Limb (tissue), 2 donors: Measurements from ENCODE around the gene CAMKMT.

Experiments
- DNase-seq, 2 donors: peaks; one replicate each; pipeline ENCODE4 v3.0.0-alpha.2; 2016; ENCODE audit errors: extremely low spot score in 2 of 2

CAMKMT gene

DNA sequence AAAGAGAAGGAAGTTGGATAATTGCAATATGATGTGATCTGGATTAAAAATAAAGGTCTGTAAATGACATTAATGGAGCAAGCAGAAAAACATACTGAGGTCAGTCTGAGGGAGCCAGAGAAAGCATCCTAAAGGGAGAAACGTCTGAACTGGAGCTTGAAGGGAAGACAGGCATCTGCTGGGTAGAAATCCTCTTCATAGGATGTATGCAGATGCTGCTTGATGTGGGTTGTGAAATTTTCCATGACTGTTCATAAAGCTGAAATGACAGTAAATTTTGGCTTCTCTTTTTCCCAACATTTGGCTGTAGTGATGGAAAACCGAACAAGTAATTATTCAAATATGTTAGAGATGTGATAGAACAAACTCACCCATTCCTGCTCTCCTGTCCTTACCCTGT lies 287.6 kb downstream of the CAMKMT start:
- peak in 1 of 2 donors; percentile 11 for DNase-seq

DNA sequence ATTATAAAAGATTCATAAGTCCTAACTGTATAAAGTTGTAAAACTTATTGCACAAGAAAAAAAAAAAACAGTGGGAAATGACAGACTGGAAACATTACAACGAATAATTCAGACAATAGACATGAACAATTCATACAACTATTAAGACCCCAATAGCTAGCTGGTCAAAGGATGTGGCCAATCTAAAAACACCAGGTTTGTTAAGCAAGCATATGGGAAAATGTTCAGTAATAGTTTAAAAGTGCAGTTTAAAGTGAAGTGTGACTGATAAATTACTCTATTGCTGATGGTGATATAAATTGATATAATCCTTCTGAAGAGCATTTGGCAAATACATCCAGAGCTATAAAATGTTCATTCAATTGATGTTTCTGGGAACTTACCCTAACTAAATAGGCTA lies 289.0 kb downstream of the CAMKMT start:
- no peak for DNase-seq

DNA sequence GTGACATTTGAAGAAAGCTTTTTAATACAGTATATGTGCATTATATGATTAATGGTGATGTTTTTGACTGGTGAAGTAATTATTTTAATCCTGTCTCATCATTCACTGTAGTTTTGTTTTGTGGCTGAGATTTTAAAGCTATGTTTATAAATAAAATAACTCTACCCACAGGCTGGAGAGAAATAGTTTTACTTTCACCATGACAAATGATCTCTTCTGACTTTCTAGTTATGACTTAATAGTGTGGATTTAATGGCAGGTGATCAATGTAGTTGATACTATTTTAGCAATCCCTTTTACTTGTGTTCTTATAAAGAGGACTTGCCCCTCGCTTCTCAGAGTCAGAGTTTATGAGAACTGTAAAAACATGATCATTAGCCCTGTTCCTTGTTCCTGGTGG lies 290.2 kb downstream of the CAMKMT start:
- no peak for DNase-seq

- DNase-seq = peak in 1 of 2 donors; percentile 10
These were observed 291.0 kb downstream of the CAMKMT start for GRCh38 chr2:44652701-44653100.

DNA sequence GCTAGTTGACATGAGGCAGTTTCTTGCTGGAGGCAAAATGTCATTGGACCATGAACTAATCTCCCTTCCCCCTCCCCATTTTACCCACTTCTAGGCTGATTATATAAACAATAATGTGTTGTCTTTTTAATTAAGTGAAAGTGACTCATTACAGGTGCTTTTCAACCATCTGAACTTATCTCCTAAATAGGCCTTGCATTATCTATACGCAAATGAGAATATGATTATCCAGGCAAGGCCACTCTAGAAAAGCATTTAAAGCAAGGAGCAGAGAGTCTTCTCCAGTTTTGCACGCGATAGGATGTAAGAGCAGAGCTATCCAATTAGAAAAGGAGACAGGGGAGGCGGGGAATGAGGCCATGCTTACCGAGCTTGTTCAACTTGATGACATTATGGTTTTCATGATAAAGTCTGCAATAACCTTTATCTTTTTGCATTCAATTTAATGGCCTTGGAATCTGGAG lies 293.7 kb downstream of the CAMKMT start:
- DNase-seq = no peak

- DNase-seq = no peak
These were observed 294.7 kb downstream of the CAMKMT start for GRCh38 chr2:44656460-44656859.

DNA sequence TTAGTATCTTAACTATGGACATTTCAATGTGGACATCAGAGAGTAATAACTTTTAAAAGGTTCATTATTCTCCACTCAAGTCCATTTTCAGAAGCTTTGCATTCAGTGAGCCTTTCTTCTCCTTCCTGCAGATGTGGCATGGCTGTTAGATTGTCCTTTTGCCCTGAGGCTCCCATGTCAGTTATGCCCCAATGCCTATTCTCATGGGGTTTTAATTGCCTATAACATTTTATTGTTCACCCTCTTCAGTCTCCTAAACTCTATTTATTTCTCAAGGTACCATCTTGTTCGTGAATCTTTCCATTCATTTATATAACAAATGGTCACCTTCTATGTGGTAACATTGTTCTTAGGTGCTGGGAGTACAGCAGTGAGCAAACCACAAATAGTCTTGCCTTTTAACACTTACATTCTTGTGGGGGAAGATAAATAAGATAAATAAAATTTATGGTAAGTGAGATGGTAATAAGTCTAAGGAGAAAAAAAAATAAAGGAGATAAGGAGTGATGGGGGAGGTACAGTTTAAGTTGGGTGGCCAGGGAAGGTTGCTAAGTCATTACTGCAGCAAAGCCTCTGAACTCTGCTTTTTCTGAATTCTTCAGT lies 301.8 kb downstream of the CAMKMT start:
- DNase-seq = no peak

GRCh38 chr2:44668336-44668735 lies 306.6 kb downstream of the CAMKMT start:
- no peak for DNase-seq

DNA sequence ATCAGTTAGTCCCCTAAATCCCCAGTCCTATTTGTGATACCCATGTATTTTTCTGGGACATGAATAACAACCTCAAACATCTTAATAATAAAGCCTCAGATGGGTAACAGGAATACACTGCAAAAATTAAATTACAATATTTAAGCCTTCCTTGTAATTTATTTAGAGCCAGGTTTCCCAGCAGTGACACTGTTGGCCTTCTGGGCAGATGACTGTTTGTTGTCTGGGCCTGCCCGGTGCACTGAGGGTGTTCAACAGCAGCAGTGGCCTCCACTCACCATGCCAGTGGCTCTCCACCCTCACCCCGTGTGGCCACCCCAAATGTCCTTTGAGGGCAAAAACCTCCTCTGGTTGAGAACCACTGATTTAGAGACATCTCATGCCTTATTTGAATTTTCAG lies 309.5 kb downstream of the CAMKMT start:
- DNase-seq = no peak

- DNase-seq = no peak
These were observed 310.2 kb downstream of the CAMKMT start for GRCh38 chr2:44671916-44672315.

DNA sequence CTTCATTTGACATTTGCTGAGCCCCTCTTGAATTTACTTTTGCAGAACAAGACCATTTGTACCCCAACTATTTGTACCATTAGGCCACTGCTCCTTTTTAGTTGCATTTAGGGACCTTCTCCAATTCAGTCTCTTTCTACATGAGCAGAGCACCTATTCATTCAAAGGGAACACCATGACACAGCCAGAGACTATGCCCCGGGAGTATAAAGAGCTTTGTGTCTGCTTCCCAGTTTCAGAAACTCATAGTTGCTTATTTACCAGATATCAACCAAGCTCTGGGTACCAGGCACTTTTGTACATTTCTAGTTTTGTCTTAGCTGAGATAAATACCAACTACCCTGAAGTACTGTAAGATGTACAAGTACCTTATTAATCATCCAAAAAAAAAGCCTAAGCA lies 310.7 kb downstream of the CAMKMT start:
- DNase-seq = no peak

DNA sequence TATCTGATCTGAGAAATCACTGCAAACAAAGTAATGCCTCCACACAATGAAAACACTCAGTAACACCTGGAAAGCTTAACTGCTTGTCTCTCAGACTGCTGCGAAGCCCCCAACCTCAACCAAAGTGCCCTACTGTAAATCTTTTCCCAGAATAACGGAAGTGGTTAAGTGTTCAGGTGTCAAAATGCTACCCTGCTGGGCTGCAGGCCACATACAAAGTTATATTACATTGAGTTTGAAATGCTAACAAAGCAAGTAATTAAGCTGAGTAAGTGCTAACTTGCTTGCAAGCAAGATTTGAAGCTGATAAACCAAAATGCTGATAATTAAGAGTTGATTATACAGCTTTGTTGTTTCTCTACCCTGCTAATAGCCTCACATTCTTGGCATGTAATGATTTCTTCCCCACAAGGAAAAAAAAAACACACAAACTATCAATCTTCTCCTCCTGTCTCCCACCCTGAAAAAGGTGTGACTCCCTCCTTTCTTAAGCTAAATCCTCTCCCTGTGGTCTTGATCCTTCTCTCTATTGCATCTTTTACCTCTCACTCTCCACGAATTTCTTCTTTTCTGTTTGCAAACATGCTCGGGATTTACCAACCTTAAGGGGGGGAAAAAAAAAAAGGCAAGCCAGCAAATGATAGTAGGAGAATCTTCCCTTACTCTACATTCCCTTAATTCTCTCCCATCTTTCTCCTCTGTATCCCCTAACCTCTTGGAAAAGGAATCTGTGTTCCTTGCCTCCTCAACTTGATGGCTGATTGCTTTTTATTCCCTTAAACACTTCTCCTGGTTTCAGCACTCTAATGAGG lies 312.9 kb downstream of the CAMKMT start:
- DNase-seq = no peak

- no peak for DNase-seq
These were observed 314.6 kb downstream of the CAMKMT start for GRCh38 chr2:44676379-44676778.

DNA sequence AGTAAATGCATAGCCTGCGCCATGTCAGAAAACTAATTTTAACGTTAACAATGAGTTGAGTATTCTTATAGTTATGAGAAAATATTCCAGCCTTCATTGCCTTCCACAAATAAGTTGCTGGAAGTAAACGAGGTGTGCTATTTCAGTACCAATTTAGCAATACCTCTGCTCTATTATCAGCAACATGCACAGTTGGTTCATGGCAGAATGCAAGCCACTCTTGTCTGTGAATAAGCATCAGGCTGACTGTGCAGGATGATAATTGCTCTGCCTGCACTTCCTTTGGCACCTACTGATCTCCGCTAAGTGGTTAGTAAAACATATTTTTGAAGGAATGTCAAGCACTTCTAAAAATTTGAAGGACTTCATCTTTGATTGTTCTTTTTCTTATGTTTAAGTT lies 317.8 kb downstream of the CAMKMT start:
- no peak for DNase-seq

GRCh38 chr2:44679990-44680389 lies 318.2 kb downstream of the CAMKMT start:
- no peak for DNase-seq

- no peak for DNase-seq
These were observed 318.8 kb downstream of the CAMKMT start for GRCh38 chr2:44680424-44680971.

DNA sequence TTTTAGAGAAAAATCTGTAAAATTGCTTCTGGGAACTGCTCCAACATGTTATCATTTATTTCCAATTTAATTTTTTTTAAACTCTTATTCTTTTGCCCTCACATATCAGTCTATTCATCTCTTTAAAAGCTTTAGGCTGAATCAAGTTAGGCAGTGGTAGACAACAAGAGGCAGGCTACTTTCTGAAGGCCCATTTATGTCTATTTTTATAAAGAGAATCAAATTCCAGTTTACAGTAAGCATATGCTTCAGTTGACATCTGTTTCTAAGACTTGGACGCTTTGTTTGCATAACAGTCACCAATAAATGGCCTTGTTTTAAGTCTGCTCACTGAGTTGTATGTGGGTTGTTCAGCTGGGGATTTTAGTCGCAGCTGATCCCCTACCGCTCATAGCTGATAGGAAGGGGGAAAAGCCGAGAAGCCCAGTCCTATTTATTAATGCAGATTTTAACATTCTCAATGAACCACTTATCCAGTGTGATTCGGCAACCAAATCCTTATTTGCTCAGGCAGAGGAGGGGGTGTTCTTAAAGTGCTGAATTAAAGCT lies 319.3 kb downstream of the CAMKMT start:
- peak; percentile 30 to 69 for DNase-seq

- DNase-seq = no peak
These were observed 320.7 kb downstream of the CAMKMT start for GRCh38 chr2:44682459-44682858.

GRCh38 chr2:44684559-44684958 lies 322.8 kb downstream of the CAMKMT start:
- DNase-seq = no peak

GRCh38 chr2:44686561-44686960 lies 324.8 kb downstream of the CAMKMT start:
- no peak for DNase-seq

DNA sequence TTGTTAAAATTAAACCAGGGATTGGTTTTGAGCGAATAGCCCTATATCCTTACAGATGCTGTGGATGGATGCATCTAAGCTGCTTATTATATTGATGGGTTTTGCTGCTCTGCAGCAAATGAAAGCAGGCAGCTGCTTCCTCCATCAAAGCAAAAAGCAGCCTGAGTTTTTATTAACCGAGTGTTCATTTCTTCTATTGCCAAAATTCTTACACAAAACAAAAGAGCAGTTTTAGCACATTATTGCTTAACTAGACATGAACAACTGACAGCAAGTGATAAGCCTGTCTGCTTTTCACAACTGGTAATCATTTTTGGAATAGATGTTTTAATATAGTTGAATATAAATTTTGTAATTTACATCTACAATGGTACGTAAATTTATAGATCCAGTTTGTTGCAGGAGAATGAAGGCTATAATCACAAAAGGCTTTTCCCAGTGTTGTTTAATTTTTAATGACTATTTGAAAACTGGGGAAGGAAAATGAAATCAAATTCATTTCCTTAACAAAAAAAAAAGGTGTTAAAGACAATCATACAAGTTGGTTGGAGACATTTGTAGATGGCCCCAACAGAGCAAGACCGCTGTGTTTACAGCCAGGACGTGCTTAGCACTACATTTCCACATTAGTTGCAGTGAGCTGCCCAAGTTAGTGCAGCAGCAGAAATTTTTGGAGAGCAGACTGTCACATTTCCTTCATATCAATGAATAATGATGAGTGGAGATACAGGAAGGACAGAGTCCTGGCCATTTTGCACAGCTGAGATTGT lies 326.1 kb downstream of the CAMKMT start:
- DNase-seq = no peak
